ENCODE data around the gene TBR1. TPM values are rescaled to one million over a fixed set of nuclear protein-coding genes. Genes with fewer than 3 reads are reported as not detected.

Gene TBR1
- total and polyA plus RNA-seq, 8 donors: not detected

GRCh38 chr2:161371869-161372268, 44.2 kb upstream of the TBR1 start:
- intact Hi-C loops (cut with DNase I; ENCODE audit: low total_unique reads): no loop called here
- no peak for TF ChIP-seq POLR2A (IDR thresholded peaks at IDR 0.05)
- no peak for TF ChIP-seq POLR2AphosphoS5 (IDR thresholded peaks at IDR 0.05)
- TF ChIP-seq CTCF (IDR thresholded peaks at IDR 0.05): no peak
- no peak for TF ChIP-seq EP300 (IDR thresholded peaks at IDR 0.05)
- H3K27me3 ChIP-seq: no peaks in the 10 kb centered on the region
- H3K4me1 ChIP-seq: no peaks in the 10 kb centered on the region
- no peak overlapping the region for H3K4me3 ChIP-seq
- peaks cover 0 to 30% (median 22%) of the 10 kb centered on the region in 4 donors for H3K36me3 ChIP-seq
- no peaks in the 10 kb centered on the region for H3K9me3 ChIP-seq
- no peak for DNase-seq
- no peak overlapping the region for H3K27ac ChIP-seq
- 17 to 43% (median 33%) methylated on average over 1 of the region's 1 CpG for WGBS, 5 donors

- Histone ChIP-seq H3K4me3 (no peak overlapping the region), H3K27me3 (no peaks in the 10 kb centered on the region), H3K9me3 (no peaks in the 10 kb centered on the region), H3K36me3 (peaks cover 0 to 28% (median 22%) of the 10 kb centered on the region in 4 donors), H3K27ac (no peak overlapping the region), H3K4me1 (no peaks in the 10 kb centered on the region)
- TF ChIP-seq POLR2A (IDR thresholded peaks at IDR 0.05) (no peak), CTCF (IDR thresholded peaks at IDR 0.05) (no peak), EP300 (IDR thresholded peaks at IDR 0.05) (no peak), POLR2AphosphoS5 (IDR thresholded peaks at IDR 0.05) (no peak)
- DNase-seq: no peak
- intact Hi-C loops (cut with DNase I; ENCODE audit: low total_unique reads): no loop called here
Observed at GRCh38 chr2:161373942-161374341, 42.2 kb upstream of the TBR1 start.

GRCh38 chr2:161374446-161374845, 41.7 kb upstream of the TBR1 start:
- no peak for DNase-seq
- H3K9me3 ChIP-seq: no peaks in the 10 kb centered on the region
- intact Hi-C loops (cut with DNase I; ENCODE audit: low total_unique reads): no loop called here
- no peak for TF ChIP-seq POLR2AphosphoS5 (IDR thresholded peaks at IDR 0.05)
- no peak for TF ChIP-seq POLR2A (IDR thresholded peaks at IDR 0.05)
- TF ChIP-seq CTCF (IDR thresholded peaks at IDR 0.05): no peak
- TF ChIP-seq EP300 (IDR thresholded peaks at IDR 0.05): no peak
- H3K27ac ChIP-seq: no peak overlapping the region
- H3K36me3 ChIP-seq: peaks cover 0 to 28% (median 22%) of the 10 kb centered on the region in 4 donors
- no peak overlapping the region for H3K4me3 ChIP-seq
- no peaks in the 10 kb centered on the region for H3K27me3 ChIP-seq
- no peaks in the 10 kb centered on the region for H3K4me1 ChIP-seq
- WGBS, 5 donors: 92 to 98% (median 95%) methylated on average over 1 of the region's 1 CpG

- TF ChIP-seq POLR2AphosphoS5 (IDR thresholded peaks at IDR 0.05) (no peak), POLR2A (IDR thresholded peaks at IDR 0.05) (no peak), EP300 (IDR thresholded peaks at IDR 0.05) (no peak), CTCF (IDR thresholded peaks at IDR 0.05) (no peak)
- Histone ChIP-seq H3K27ac (no peak overlapping the region), H3K27me3 (no peaks in the 10 kb centered on the region), H3K4me3 (no peak overlapping the region), H3K4me1 (no peaks in the 10 kb centered on the region), H3K9me3 (no peaks in the 10 kb centered on the region), H3K36me3 (peaks cover 0 to 7% (median 2%) of the 10 kb centered on the region in 4 donors)
- DNase-seq: no peak
- 95 to 100% (median 99%) methylated on average over 2 of the region's 2 CpGs for WGBS, 5 donors
- intact Hi-C loops (cut with DNase I; ENCODE audit: low total_unique reads): no loop called here
Observed at GRCh38 chr2:161379740-161380139, 36.4 kb upstream of the TBR1 start.
